NCI-H1417 treated with DMSO at 0.1 percent for 48 hours (cell line): ENCODE results near the gene POU5F1.

Source experiments
- DNase-seq: peaks from one replicate; lab custom pipeline; 2025; lab: John Stamatoyannopoulos, UW

The POU5F1 gene

GRCh38 chr6:31139599-31139998 is 30.9 kb downstream of the POU5F1 start:
- DNase-seq, result no peak

GRCh38 chr6:31138982-31139381 is 31.5 kb downstream of the POU5F1 start, which contains the start of gene PSORS1C2:
TSS of gene PSORS1C2 (minus strand) at chr6:31139066. CDS start at chr6:31139026, 40 bp downstream.
- no peak for DNase-seq

DNA sequence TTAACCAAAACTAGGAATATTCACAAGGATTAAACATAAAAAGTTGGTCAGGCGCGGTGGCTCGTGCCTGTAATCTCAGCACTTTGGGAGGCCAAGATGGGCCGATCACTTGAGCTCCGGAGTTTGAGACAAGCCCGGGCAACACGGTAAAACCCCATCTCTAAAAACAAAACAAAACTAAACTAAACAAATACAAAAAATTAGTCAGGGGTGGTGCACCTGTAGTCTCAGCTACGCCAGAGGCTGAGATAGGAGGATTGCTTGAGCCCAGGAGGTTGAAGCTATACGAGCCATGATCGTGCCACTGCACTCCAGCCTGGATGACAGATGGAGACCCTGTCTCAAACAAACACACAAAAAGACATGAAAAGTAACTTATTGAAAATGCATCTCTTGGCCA is 34.8 kb downstream of the POU5F1 start:
- DNase-seq, result no peak

- no peak for DNase-seq
Observed at GRCh38 chr6:31132806-31133205, 37.7 kb downstream of the POU5F1 start.

DNA sequence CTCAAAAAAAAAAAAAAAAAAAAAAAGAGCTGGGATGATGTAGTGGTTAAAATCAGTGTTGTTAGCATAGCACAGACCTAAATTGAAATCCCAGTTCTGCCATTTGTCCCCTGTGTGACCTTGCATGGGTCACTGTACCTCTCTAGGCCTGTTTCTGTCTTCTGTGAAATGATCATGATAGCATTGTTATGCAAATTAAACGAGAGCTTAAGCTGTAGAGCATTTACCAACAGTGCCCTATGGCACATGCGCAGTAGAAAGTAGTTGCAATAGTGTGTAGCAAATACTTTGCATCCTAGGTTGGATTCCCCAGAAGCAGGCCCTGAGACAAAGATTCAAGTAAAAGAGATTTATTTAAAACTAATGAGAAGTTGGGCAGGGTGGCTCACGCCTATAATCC is 38.9 kb downstream of the POU5F1 start:
- no peak for DNase-seq

DNA sequence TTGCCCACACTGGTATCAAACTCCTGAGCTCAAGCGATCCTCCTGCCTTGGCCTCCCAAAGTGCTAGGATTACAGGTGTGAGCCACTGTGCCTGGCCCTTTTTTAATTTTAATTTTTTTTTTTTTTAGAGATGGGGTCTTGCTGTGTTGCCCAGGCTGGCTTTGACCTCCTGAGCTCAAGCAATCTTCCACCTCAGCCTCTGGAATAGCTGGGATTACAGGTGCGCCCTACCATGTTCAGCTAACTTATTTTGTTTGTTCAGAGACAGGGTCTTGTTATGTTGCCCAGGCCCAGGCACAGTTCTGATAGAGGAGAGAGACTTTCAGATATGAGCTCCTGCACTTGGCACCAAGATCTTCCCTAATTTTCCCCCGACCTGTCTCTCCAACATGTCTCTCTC is 39.7 kb downstream of the POU5F1 start:
- DNase-seq, result no peak

- DNase-seq, result no peak
Observed at GRCh38 chr6:31129130-31129529, 41.4 kb downstream of the POU5F1 start.

GRCh38 chr6:31128093-31128676 is 42.3 kb downstream of the POU5F1 start:
- DNase-seq, result no peak

DNA sequence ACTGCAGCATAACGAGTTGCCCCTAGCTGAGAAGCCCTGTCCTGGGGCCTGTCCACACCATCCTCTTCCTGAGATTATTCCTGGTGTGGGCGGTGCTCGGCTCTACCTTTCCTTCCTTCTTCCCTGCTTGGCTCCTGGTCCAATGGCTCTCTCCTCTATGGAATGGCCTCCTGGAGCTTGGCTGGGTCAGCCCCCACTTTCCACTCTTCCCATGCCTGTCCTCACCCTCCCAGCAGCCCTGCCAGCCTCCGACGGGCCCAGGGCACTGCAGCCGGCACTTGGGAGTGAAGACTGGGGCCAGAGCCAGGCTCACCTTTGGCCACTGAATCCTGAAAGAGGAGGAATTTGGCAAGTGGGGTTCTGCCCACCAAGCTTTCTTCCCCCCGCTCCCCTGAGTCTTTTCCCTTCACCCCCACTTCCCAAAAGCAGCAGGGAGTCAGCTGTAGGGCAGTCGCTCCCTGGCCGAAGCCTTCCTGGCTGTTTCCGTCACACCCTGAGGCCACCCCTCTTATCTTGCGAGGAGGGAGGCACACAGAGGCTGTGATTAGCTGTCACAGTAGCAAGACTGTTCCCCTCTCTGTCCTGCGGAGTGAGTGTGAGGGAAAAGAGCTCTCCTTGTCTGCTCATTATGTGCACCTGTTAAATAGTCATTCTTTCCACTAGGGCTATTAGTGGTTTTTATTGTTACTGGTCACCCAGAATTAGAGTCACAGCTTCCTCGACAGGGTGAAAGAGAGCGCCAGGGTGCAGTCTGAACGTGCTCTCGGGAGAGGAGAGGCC is 43.9 kb downstream of the POU5F1 start:
- no peak for DNase-seq

- no peak for DNase-seq
Observed at GRCh38 chr6:31125586-31126363, 44.7 kb downstream of the POU5F1 start.

- DNase-seq, result no peak
Observed at GRCh38 chr6:31125162-31125561, 45.3 kb downstream of the POU5F1 start.

- no peak for DNase-seq
Observed at GRCh38 chr6:31122791-31123706, 47.4 kb downstream of the POU5F1 start.

DNA sequence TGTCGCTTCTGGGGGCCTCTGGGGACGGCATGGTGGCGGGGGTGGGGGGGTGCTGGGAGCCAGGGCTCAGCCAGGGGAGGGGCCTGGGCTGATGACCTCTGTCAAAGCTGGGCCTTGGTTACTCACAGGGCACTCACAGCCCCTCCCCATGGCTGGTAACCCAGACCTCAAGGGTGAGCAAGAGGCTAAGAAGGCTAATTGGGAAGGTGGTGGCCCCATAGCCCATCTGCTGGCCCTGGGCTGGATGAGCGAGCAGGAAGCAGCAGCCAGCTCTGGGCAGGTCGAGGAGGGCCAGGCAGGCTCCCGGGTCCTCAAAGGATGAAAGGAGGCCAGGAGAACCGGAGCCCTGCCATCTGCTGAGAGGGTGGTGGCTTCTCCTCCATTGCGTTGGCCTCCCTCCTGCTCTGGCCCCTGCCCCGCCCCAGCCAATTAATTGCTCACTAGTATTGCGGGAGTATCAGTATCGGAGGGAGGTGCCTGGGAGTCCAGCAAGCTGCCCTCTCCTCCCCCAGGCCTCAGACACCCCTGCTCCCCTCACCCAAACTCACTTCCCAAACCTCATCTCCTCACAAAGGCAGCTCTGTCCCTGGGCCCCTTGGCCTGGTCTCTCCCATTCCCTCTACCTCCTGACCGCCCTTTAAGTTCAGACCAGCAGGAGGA is 49.2 kb downstream of the POU5F1 start:
- DNase-seq, result no peak

DNA sequence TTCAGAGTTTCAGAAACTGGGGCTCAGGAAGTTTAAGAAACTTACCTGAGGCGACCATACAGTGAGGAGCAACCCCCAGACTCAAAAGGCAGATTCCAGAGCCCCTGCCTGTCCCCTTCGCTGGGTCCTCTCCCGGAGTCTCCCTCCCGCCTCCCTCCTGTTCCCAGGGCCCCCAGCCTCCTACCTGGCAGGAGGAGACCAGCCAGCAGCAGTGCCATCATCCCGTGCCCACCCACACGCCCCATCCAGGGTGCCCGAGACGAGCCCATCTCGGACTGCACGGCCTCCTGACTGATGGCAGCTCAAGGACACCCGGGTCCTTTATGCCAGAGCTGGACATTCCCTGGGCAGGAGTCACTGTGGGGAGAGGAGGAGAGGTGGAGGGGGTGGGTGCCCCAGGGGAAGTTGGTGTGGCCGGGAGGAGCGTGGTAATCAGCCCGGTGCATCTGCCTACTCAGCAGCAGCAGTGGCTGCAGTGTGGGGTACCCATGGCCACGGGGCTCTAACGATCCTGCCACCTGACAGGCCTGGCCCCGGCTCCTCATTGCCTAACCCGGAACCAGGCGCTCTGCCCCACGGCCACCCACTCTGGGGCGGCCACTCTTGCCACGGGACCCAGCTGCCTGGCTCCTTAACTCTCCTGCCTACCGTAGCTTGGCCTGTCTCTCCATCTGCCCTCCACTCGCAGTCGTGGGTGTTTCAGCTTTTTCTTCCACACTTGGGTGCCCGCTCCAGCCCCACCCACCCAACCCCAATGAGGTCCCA is 50.1 kb downstream of the POU5F1 start, which contains the start of gene CDSN:
TSS of gene CDSN (minus strand) at position 296 of the 765 bp plus-strand sequence. CDS start at position 269, 27 bp downstream.
- DNase-seq, result no peak

DNA sequence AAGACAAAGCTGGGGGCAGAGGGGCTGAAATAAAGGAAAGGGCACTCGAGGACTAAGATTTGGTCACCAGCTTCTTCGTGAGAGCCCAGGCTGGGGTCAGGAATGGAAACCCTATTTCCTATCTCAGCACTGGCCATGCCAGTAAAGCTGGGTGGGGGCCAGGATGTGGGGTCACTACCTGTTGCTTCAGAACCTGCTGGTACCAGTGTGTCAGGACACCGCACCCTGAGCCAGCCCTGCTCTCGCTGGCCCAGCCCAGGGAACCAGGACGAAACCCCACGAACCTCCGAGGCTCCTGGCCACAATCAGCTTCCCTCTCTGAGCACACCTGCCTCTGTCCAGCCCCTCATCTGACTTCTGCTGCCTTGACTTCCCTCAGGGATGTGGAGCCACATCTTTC is 52.3 kb downstream of the POU5F1 start:
- no peak for DNase-seq

GRCh38 chr6:31116661-31117385 is 53.7 kb downstream of the POU5F1 start:
- DNase-seq, result no peak

DNA sequence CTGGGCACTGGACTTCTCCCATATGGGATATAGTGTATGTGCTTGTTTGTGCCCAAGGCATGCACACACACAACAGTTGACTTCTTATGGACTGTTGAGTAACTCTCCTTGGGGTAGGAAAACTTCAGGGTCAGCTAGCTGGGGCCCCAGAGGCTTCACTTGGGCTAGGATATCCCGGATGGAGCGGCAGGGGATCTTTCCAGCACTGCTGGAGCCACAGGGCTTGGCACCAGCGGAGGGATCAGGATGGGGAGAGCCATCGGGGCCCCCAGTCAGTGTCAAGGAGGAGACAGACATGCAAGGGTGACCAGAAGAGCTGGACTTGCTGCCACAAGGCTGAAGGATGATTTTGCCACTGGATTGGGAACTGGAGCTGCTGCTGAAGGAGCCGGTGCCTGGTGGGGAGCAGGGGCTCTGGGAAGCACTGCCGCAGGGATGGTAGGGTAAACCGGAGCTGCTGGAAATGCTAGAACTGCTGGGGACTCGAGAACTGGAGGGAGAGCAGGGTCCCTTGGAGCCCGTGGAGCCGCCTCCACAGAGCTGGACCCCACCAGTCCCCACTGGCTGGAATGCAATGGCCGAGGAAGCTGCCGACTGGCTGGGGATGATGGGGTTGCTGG is 54.4 kb downstream of the POU5F1 start:
- DNase-seq, result no peak

GRCh38 chr6:31114970-31115849 is 55.3 kb downstream of the POU5F1 start:
- DNase-seq, result no peak
